Astrocyte (in vitro differentiated cells and primary cell): ENCODE measurements around the gene PDGFRB.

Experiments
- CTCF ChIP-seq: IDR thresholded peaks from 2 replicates; pipeline ENCODE4 v1.5.1; 2011; ENCODE audit warnings: low read depth, mild to moderate bottlenecking, inconsistent platforms, low read length, moderate library complexity; ENCODE audit not compliant: insufficient read depth
- EZH2 ChIP-seq: IDR thresholded peaks from 2 replicates; pipeline ENCODE4 v1.6.1; 2012; ENCODE audit warnings: mild to moderate bottlenecking, low read length, inconsistent platforms; ENCODE audit not compliant: insufficient read depth

DNA sequence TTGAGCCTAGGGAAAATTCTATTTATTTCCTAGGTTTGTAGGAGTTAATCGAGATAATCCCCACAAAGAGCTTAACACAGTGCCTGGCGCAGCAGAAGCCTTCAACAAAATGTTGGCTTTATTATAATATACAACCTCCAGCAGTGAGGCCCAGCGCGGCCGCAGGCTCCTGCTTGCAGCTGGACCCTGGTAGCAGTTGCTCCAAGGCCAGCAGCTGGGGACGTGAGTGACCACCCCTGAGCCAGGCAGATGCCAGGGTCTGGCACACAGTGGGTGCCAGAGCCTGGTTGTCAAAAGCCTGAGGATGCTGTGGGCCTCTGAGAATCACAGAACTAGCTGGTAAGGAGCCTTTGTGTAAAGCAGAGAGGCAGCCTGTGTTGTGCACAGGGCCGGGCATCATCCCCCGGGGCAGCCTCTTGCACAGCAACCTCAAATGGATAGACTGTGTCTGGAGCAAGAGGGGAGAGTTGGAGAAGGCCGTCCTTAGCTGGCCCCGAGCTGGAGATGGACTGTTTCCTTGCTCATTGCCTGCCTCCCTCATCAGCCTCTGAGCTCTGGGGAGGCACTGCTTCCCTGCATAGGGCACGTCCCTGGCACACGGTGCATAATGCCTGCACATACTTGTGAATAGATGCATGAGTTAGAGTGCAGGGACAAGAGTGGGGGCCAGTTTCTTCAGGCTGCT lies 86.5 kb downstream of the PDGFRB start:
- TF ChIP-seq CTCF (no peak), EZH2 (no peak)
